ENCODE measurements around the gene DCC.

GRCh38 chr18:53544917-53545316 is 1204.9 kb downstream of the DCC start:
- TF ChIP-seq CTCF (IDR thresholded peaks at IDR 0.05) (no peak), POLR2A (IDR thresholded peaks at IDR 0.05) (no peak)

Data from testis (tissue), 2 donors.